HCT116 (cell line): ENCODE measurements around the gene RGS6. TPM values are rescaled to one million over a fixed set of nuclear protein-coding genes. Genes with fewer than 3 reads are reported as not detected.

Experiments used
- ATAC-seq: fragments of 200-7000 bp; cut with Tn5 transposase; 2 replicates; pipeline ENCODE4 v1.9.1; 2020; ENCODE audit warnings: mild to moderate bottlenecking, moderate library complexity
- BruUV-seq: library from RNA; stranded (reverse); fragments of 400-500 nt; replicated peaks from 2 replicates; lab custom pipeline; 2021; lab: Mats Ljungman, UMichigan
- CTCF ChIA-PET: fragments of 300-600 bp; sonication (Branson Sonifier 250); formaldehyde crosslinking; loops from one replicate; lab custom pipeline; 2021; ENCODE audit warnings: antibody characterized with exemption; lab: Charles Lee
- POLR2A ChIA-PET: fragments of 300-600, 350-600 bp; sonication (Branson Sonifier 250); formaldehyde crosslinking; loops from one replicate; lab custom pipeline; 2021; ENCODE audit warnings: antibody characterized with exemption; lab: Charles Lee
- RAD21 ChIA-PET, 2 experiments: fragments of 300-600 bp; sonication (Branson Sonifier 250); formaldehyde crosslinking; loops; one replicate each; lab custom pipeline; 2023; ENCODE audit warnings: low total read pairs in 2 of 2; ENCODE audit not compliant: uncharacterized antibody in 2 of 2, unreplicated experiment in 2 of 2, low non-redundant PET in 1 of 2; lab: Charles Lee
- DNase-seq: peaks from one replicate; pipeline ENCODE4 v3.0.0-alpha.2; 2010; ENCODE audit warnings: low read depth, low spot score
- H2AFZ ChIP-seq: fragments of 200-600 bp; shearing (Covaris generic), sonication (generic); 2 replicates; pipeline ENCODE4 v1.6.1; 2017; ENCODE audit warnings: low read depth, mixed run types, mixed read lengths, antibody characterized with exemption, low read length; ENCODE audit not compliant: poor library complexity, severe bottlenecking
- H3K27ac ChIP-seq: 2 replicates; pipeline ENCODE4 v1.5.1; 2012; ENCODE audit warnings: low read depth, low read length
- H3K27me3 ChIP-seq: fragments of 200-600 bp; sonication (generic); 2 replicates; pipeline ENCODE4 v1.6.1; 2016; ENCODE audit warnings: mixed run types, low read length, mixed read lengths; ENCODE audit not compliant: insufficient read depth
- H3K36me3 ChIP-seq, 2 experiments: fragments of 200-500 bp in 1 of 2; fragments of 200-600 bp in 1 of 2; sonication (Bioruptor generic) in 1 of 2; sonication (generic) in 1 of 2; 2 replicates each; pipeline versions ENCODE4 v1.5.1 to v1.6.1; 2014 to 2016; ENCODE audit warnings: low read length in 2 of 2, inconsistent platforms in 1 of 2, mixed read lengths in 1 of 2, mixed run types in 1 of 2; ENCODE audit not compliant: insufficient read depth in 2 of 2, control insufficient read depth in 1 of 2
- H3K4me1 ChIP-seq, 2 experiments: fragments of 200-600 bp in 1 of 2; sonication (generic) in 1 of 2; 2 replicates each; pipeline versions ENCODE4 v1.5.1 to v1.6.1; 2012 to 2017; ENCODE audit warnings: low read length in 2 of 2, inconsistent platforms in 1 of 2, mild to moderate bottlenecking in 1 of 2, mixed read lengths in 1 of 2, mixed run types in 1 of 2, moderate library complexity in 1 of 2; ENCODE audit not compliant: insufficient read depth in 2 of 2, control insufficient read depth in 1 of 2
- H3K4me2 ChIP-seq: fragments of 200-600 bp; sonication (generic); 2 replicates; pipeline ENCODE4 v1.6.1; 2017; ENCODE audit warnings: mixed run types, low read length, mixed read lengths
- H3K4me3 ChIP-seq, 2 experiments: fragments of 200-600 bp in 1 of 2; sonication (generic) in 1 of 2; replicated peaks in 1 of 2; 2 replicates each; pipeline ENCODE4 v1.5.1; 2011 to 2016; ENCODE audit warnings: low read length in 2 of 2, control low read depth in 1 of 2, low read depth in 1 of 2, mild to moderate bottlenecking in 1 of 2, mixed read lengths in 1 of 2, mixed run types in 1 of 2
- H3K79me2 ChIP-seq: fragments of 200-600 bp; sonication (generic); 2 replicates; pipeline ENCODE4 v1.6.1; 2017; ENCODE audit warnings: mild to moderate bottlenecking, mixed run types, low read length, moderate library complexity, mixed read lengths; ENCODE audit not compliant: insufficient read depth
- H3K9ac ChIP-seq: fragments of 200-600 bp; sonication (generic); 2 replicates; pipeline ENCODE4 v1.6.1; 2016; ENCODE audit warnings: low read length, mixed read lengths
- H3K9me2 ChIP-seq: fragments of 200-600 bp; sonication (generic), shearing (Covaris generic); 2 replicates; pipeline ENCODE4 v1.6.1; 2017; ENCODE audit warnings: mixed run types, mild to moderate bottlenecking, moderate library complexity; ENCODE audit not compliant: insufficient read depth
- H3K9me3 ChIP-seq, 2 experiments: fragments of 200-500 bp in 1 of 2; fragments of 200-600 bp in 1 of 2; sonication (Bioruptor generic) in 1 of 2; sonication (generic) in 1 of 2; 2 replicates each; pipeline ENCODE4 v1.6.1; 2014 to 2017; ENCODE audit warnings: low read length in 2 of 2, mixed read lengths in 2 of 2, inconsistent platforms in 1 of 2, low read depth in 1 of 2, mild to moderate bottlenecking in 1 of 2, mixed run types in 1 of 2, moderate library complexity in 1 of 2; ENCODE audit not compliant: control insufficient read depth in 1 of 2, insufficient read depth in 1 of 2
- H4K20me1 ChIP-seq: fragments of 200-600 bp; sonication (generic), shearing (Covaris generic); 2 replicates; pipeline ENCODE4 v1.6.1; 2017; ENCODE audit warnings: mixed run types, mild to moderate bottlenecking, moderate library complexity; ENCODE audit not compliant: insufficient read depth
- ATF3 ChIP-seq: IDR thresholded peaks from 2 replicates; pipeline ENCODE4 v1.6.1; 2012
- CEBPB ChIP-seq: IDR thresholded peaks from 2 replicates; pipeline ENCODE4 v1.6.1; 2012; ENCODE audit warnings: low read depth
- ELF1 ChIP-seq: IDR thresholded peaks from 2 replicates; pipeline ENCODE4 v1.6.1; 2012; ENCODE audit warnings: low read depth, borderline replicate concordance
- EZH2 ChIP-seq: fragments of 200-600 bp; sonication (generic); IDR thresholded peaks from 2 replicates; pipeline ENCODE4 v1.6.1; 2017; ENCODE audit warnings: antibody characterized with exemption, mixed run types
- FOSL1 ChIP-seq: IDR thresholded peaks from 2 replicates; pipeline ENCODE4 v1.6.1; 2012; ENCODE audit warnings: low read depth
- JUND ChIP-seq: IDR thresholded peaks from 2 replicates; pipeline ENCODE4 v1.6.1; 2012
- MAX ChIP-seq: IDR thresholded peaks from 2 replicates; pipeline ENCODE4 v1.6.1; 2012
- POLR2A ChIP-seq: IDR thresholded peaks from 2 replicates; pipeline ENCODE4 v1.7.0; 2011; ENCODE audit warnings: borderline replicate concordance; ENCODE audit not compliant: insufficient read depth, insufficient read length; ENCODE audit errors: extremely low read depth
- POLR2AphosphoS5 ChIP-seq: IDR thresholded peaks from 2 replicates; pipeline ENCODE4 v1.6.1; 2011; ENCODE audit warnings: mild to moderate bottlenecking, low read depth, low read length, moderate library complexity
- REST ChIP-seq: IDR thresholded peaks from 2 replicates; pipeline ENCODE4 v1.6.1; 2012; ENCODE audit warnings: low read depth
- SIN3A ChIP-seq: IDR thresholded peaks from 2 replicates; pipeline ENCODE4 v1.6.1; 2012; ENCODE audit warnings: low read depth
- SP1 ChIP-seq: IDR thresholded peaks from 2 replicates; pipeline ENCODE4 v1.6.1; 2012; ENCODE audit warnings: low read depth
- SRF ChIP-seq: IDR thresholded peaks from 2 replicates; pipeline ENCODE4 v1.6.1; 2012; ENCODE audit warnings: low read depth
- TCF7L2 ChIP-seq: IDR thresholded peaks from 2 replicates; pipeline ENCODE4 v1.7.0; 2011; ENCODE audit warnings: borderline replicate concordance, inconsistent platforms; ENCODE audit not compliant: insufficient read depth, insufficient read length; ENCODE audit errors: extremely low read depth
- ZFX ChIP-seq: fragments of 450-650 bp; IDR thresholded peaks from 2 replicates; pipeline ENCODE4 v1.6.1; 2017
- ZNF274 ChIP-seq: fragments of 200-500 bp; sonication (Bioruptor generic); IDR thresholded peaks from 2 replicates; pipeline ENCODE4 v1.6.1; 2014; ENCODE audit warnings: mild to moderate bottlenecking, low read depth, low read length, inconsistent platforms
- intact Hi-C: fragments of 100-400 bp; cut with micrococcal nuclease; formaldehyde crosslinking; loops from 2 replicates; pipeline ENCODE4 v1.10.0; 2022
- total RNA-seq: library from RNA; stranded (reverse); gene quantifications from one replicate; pipeline ENCODE4 v1.2.1, GENCODE V29; 2021; ENCODE audit not compliant: unreplicated experiment
- TF ChIP-seq, protein P1 (sequence below): IDR thresholded peaks from 2 replicates; pipeline ENCODE4 v1.6.1; 2011; ENCODE audit warnings: mild to moderate bottlenecking, low read length, moderate library complexity; ENCODE audit not compliant: insufficient replicate concordance; ENCODE audit errors: extremely low read depth
- TF ChIP-seq, protein P2 (sequence below), 3 experiments: fragments of 200-600 bp in 1 of 3; sonication (generic) in 1 of 3; IDR thresholded peaks in 2 of 3; conservative IDR thresholded peaks in 1 of 3; 2 replicates each; pipeline ENCODE4 v1.5.1; 2012 to 2017; ENCODE audit warnings: low read depth in 2 of 3, low read length in 2 of 3, antibody characterized with exemption in 1 of 3, borderline replicate concordance in 1 of 3, control low read depth in 1 of 3, mild to moderate bottlenecking in 1 of 3, mixed read lengths in 1 of 3, mixed run types in 1 of 3, moderate library complexity in 1 of 3; ENCODE audit not compliant: insufficient read depth in 1 of 3

RGS6 gene
- total RNA-seq, 1 experiment from 2014 or later: 4.7 TPM

DNA sequence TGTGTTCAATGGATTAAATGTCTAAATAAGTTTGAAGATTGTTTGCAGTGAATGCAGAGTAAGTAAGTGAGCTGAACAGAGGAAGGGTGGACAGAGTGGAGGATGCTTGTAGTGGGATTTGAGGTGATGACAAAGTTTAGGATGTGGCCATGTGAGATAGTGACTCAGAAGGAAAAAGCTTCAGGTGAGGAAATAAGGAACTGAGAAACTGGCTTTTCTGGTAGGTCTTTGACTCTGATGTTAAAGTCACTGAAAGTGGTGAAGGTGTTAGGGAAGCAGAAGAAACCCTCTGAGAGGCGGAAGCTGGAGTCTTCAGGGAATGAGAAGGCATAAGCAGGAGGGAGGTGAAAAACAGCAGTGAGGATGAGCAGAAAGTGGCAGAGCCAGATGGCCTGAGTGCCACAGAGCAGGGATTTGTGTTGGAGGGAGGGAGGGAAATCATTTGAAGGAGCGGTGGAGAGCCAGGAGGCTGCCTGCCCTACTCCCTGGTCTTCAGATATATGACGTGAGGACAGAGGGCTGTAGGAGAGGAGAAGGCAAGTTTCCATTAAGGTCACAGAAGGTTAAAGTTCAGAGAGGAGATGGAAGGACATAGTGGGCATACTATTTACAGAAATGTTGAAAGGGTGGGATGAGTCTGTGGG is 24.8 kb downstream of the RGS6 start:
- Histone ChIP-seq H3K9ac (no peak overlapping the region), H2AFZ (no peak overlapping the region), H3K4me2 (no peak overlapping the region), H3K36me3 (no peaks in the 10 kb centered on the region), H3K79me2 (no peaks in the 10 kb centered on the region), H3K27me3 (no peaks in the 10 kb centered on the region), H3K27ac (no peak overlapping the region), H3K4me1 (peaks cover 0 to 8% of the 10 kb centered on the region in 2 experiments; a peak in 2 of 4 replicates), H3K4me3 (no peak overlapping the region), H4K20me1 (no peaks in the 10 kb centered on the region), H3K9me3 (no peaks in the 10 kb centered on the region), H3K9me2 (no peaks in the 10 kb centered on the region)
- POLR2A ChIA-PET: no interaction called here
- DNase-seq (no peak), ATAC-seq (no peak)
- CTCF ChIA-PET: no interaction called here
- RAD21 ChIA-PET: no interaction called here
- TF ChIP-seq EZH2 (no peak), SP1 (no peak), CEBPB (no peak), SRF (no peak), ZNF274 (no peak), ELF1 (no peak), REST (no peak), POLR2A (no peak), ATF3 (no peak), POLR2AphosphoS5 (no peak), TCF7L2 (no peak), MAX (no peak), SIN3A (no peak), JUND (no peak), ZFX (no peak), FOSL1 (no peak)
- TF ChIP-seq, protein P1, sequence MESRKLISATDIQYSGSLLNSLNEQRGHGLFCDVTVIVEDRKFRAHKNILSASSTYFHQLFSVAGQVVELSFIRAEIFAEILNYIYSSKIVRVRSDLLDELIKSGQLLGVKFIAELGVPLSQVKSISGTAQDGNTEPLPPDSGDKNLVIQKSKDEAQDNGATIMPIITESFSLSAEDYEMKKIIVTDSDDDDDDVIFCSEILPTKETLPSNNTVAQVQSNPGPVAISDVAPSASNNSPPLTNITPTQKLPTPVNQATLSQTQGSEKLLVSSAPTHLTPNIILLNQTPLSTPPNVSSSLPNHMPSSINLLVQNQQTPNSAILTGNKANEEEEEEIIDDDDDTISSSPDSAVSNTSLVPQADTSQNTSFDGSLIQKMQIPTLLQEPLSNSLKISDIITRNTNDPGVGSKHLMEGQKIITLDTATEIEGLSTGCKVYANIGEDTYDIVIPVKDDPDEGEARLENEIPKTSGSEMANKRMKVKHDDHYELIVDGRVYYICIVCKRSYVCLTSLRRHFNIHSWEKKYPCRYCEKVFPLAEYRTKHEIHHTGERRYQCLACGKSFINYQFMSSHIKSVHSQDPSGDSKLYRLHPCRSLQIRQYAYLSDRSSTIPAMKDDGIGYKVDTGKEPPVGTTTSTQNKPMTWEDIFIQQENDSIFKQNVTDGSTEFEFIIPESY: no peak
- TF ChIP-seq, protein P2, sequence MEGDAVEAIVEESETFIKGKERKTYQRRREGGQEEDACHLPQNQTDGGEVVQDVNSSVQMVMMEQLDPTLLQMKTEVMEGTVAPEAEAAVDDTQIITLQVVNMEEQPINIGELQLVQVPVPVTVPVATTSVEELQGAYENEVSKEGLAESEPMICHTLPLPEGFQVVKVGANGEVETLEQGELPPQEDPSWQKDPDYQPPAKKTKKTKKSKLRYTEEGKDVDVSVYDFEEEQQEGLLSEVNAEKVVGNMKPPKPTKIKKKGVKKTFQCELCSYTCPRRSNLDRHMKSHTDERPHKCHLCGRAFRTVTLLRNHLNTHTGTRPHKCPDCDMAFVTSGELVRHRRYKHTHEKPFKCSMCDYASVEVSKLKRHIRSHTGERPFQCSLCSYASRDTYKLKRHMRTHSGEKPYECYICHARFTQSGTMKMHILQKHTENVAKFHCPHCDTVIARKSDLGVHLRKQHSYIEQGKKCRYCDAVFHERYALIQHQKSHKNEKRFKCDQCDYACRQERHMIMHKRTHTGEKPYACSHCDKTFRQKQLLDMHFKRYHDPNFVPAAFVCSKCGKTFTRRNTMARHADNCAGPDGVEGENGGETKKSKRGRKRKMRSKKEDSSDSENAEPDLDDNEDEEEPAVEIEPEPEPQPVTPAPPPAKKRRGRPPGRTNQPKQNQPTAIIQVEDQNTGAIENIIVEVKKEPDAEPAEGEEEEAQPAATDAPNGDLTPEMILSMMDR (IDR thresholded peaks at IDR 0.05 in 2 of 3, conservative IDR thresholded peaks at IDR 0.05 in 1 of 3; ENCODE audit: borderline replicate concordance in 1 of 3, insufficient read depth in 1 of 3, low read depth in 2 of 3, low read length in 2 of 3): no peak
- BruUV-seq: no TSS peak
- intact Hi-C loops: no loop called here
